ENCODE results near the gene DYNC2H1. TPM values are rescaled to one million over a fixed set of nuclear protein-coding genes. Genes with fewer than 3 reads are reported as not detected.

DYNC2H1 gene
- total RNA-seq, 1 donor from 2014 or later, result 7.2 TPM

- H3K9me3 Mint-ChIP-seq (ENCODE audit: low read depth), result no peaks in the 10 kb centered on the region
- no peaks in the 10 kb centered on the region for H3K36me3 Mint-ChIP-seq (ENCODE audit: low read depth)
- H3K27ac Mint-ChIP-seq (ENCODE audit: unreplicated experiment), result no peak overlapping the region
- no peak overlapping the region for H3K4me3 Mint-ChIP-seq (ENCODE audit: unreplicated experiment)
- H3K4me1 Mint-ChIP-seq (ENCODE audit: low read depth), result peaks cover 6% of the 10 kb centered on the region
- TF ChIP-seq CTCF (IDR thresholded peaks at IDR 0.05), result no peak
- no peak for DNase-seq (ENCODE audit: low spot score)
- H3K27me3 Mint-ChIP-seq (ENCODE audit: low read depth), result peaks cover 15% of the 10 kb centered on the region
These were observed 11.9 kb upstream of the DYNC2H1 start for GRCh38 chr11:103097279-103097678.

- Mint-ChIP-seq H3K27ac (ENCODE audit: unreplicated experiment) (peak overlapping the region; percentile 99), H3K9me3 (ENCODE audit: low read depth) (no peaks in the 10 kb centered on the region), H3K4me3 (ENCODE audit: unreplicated experiment) (peak overlapping the region; percentile 93), H3K36me3 (ENCODE audit: low read depth) (peaks cover 3% of the 10 kb centered on the region), H3K27me3 (ENCODE audit: low read depth) (no peaks in the 10 kb centered on the region), H3K4me1 (ENCODE audit: low read depth) (peaks cover 24% of the 10 kb centered on the region)
- TF ChIP-seq CTCF (IDR thresholded peaks at IDR 0.05), result no peak
- no peak for DNase-seq (ENCODE audit: low spot score)
These were observed 677 bp downstream of the DYNC2H1 start for GRCh38 chr11:103109818-103110388.

GRCh38 chr11:103110391-103110790 is 1.2 kb downstream of the DYNC2H1 start:
- H3K4me1 Mint-ChIP-seq (ENCODE audit: low read depth), result peaks cover 24% of the 10 kb centered on the region
- peaks cover 3% of the 10 kb centered on the region for H3K36me3 Mint-ChIP-seq (ENCODE audit: low read depth)
- H3K27ac Mint-ChIP-seq (ENCODE audit: unreplicated experiment), result peak overlapping the region; percentile 99
- no peaks in the 10 kb centered on the region for H3K9me3 Mint-ChIP-seq (ENCODE audit: low read depth)
- peak overlapping the region; percentile 93 for H3K4me3 Mint-ChIP-seq (ENCODE audit: unreplicated experiment)
- no peaks in the 10 kb centered on the region for H3K27me3 Mint-ChIP-seq (ENCODE audit: low read depth)
- peak; percentile 80 for TF ChIP-seq CTCF (IDR thresholded peaks at IDR 0.05)
- no peak for DNase-seq (ENCODE audit: low spot score)

GRCh38 chr11:103111400-103111799 is 2.2 kb downstream of the DYNC2H1 start:
- Mint-ChIP-seq H3K27me3 (ENCODE audit: low read depth) (no peaks in the 10 kb centered on the region), H3K9me3 (ENCODE audit: low read depth) (no peaks in the 10 kb centered on the region), H3K36me3 (ENCODE audit: low read depth) (peaks cover 3% of the 10 kb centered on the region), H3K4me1 (ENCODE audit: low read depth) (peaks cover 24% of the 10 kb centered on the region), H3K4me3 (ENCODE audit: unreplicated experiment) (no peak overlapping the region), H3K27ac (ENCODE audit: unreplicated experiment) (no peak overlapping the region)
- DNase-seq (ENCODE audit: low spot score), result no peak
- no peak for TF ChIP-seq CTCF (IDR thresholded peaks at IDR 0.05)

GRCh38 chr11:103112364-103112763 is 3.1 kb downstream of the DYNC2H1 start:
- H3K4me3 Mint-ChIP-seq (ENCODE audit: unreplicated experiment), result no peak overlapping the region
- no peak overlapping the region for H3K27ac Mint-ChIP-seq (ENCODE audit: unreplicated experiment)
- TF ChIP-seq CTCF (IDR thresholded peaks at IDR 0.05), result no peak
- H3K27me3 Mint-ChIP-seq (ENCODE audit: low read depth), result no peaks in the 10 kb centered on the region
- H3K9me3 Mint-ChIP-seq (ENCODE audit: low read depth), result no peaks in the 10 kb centered on the region
- H3K36me3 Mint-ChIP-seq (ENCODE audit: low read depth), result peaks cover 3% of the 10 kb centered on the region
- H3K4me1 Mint-ChIP-seq (ENCODE audit: low read depth), result peaks cover 24% of the 10 kb centered on the region
- no peak for DNase-seq (ENCODE audit: low spot score)
